HG03025 (cell line): ENCODE data around the gene TMEM164.
"Not testable (repeated sequence)": the region's sequence is repeated elsewhere in the genome, so short reads cannot be mapped to it uniquely, and the experiment has no call there.

Source experiments
- ATAC-seq: cut with Tn5 transposase; IDR thresholded peaks from one replicate; pipeline ENCODE4 v1.9.1; 2021; ENCODE audit warnings: mild to moderate bottlenecking, moderate library complexity; ENCODE audit not compliant: unreplicated experiment, low FRiP score

The TMEM164 gene

GRCh38 chrX:110002300-110003166 lies at the start of gene TMEM164:
Gene TMEM164 (plus strand): TSS chrX:110003114. CDS start chrX:110003775, 661 bp downstream.
- ATAC-seq = peak; percentile 71

GRCh38 chrX:109954333-109954732 lies 48.6 kb upstream of the TMEM164 start:
- ATAC-seq = no peak

GRCh38 chrX:109954955-109955354 lies 48.0 kb upstream of the TMEM164 start:
- no peak for ATAC-seq

GRCh38 chrX:109958266-109958665 lies 44.6 kb upstream of the TMEM164 start:
- ATAC-seq = no peak

- ATAC-seq = no peak
Measured at GRCh38 chrX:109959356-109959871, 43.5 kb upstream of the TMEM164 start.

GRCh38 chrX:109964390-109964789 lies 38.5 kb upstream of the TMEM164 start:
- ATAC-seq = no peak

GRCh38 chrX:109966246-109966645 lies 36.7 kb upstream of the TMEM164 start:
- ATAC-seq = no peak

GRCh38 chrX:109967156-109967555 lies 35.8 kb upstream of the TMEM164 start:
- ATAC-seq = no peak

- not testable (repeated sequence) for ATAC-seq
Measured at GRCh38 chrX:109970841-109971240, 32.1 kb upstream of the TMEM164 start.

- no peak for ATAC-seq
Measured at GRCh38 chrX:109974906-109975655, 27.8 kb upstream of the TMEM164 start.

- ATAC-seq = not testable (repeated sequence)
Measured at GRCh38 chrX:109985210-109985609, 17.7 kb upstream of the TMEM164 start.

- no peak for ATAC-seq
Measured at GRCh38 chrX:109987884-109988283, 15.0 kb upstream of the TMEM164 start.

- ATAC-seq = no peak
Measured at GRCh38 chrX:109990582-109991276, 12.2 kb upstream of the TMEM164 start.

GRCh38 chrX:109992203-109992602 lies 10.7 kb upstream of the TMEM164 start:
- ATAC-seq = no peak

- ATAC-seq = no peak
Measured at GRCh38 chrX:109995155-109995554, 7.8 kb upstream of the TMEM164 start.

GRCh38 chrX:109997786-109998452 lies 5.0 kb upstream of the TMEM164 start:
- no peak for ATAC-seq

GRCh38 chrX:110000000-110000399 lies 2.9 kb upstream of the TMEM164 start:
- no peak for ATAC-seq

- no peak for ATAC-seq
Measured at GRCh38 chrX:110000847-110001713, 1.8 kb upstream of the TMEM164 start.

GRCh38 chrX:110001740-110002299 lies 1.1 kb upstream of the TMEM164 start:
- ATAC-seq = no peak
